Measurements from ENCODE around the gene KCNN4.

The KCNN4 gene

GRCh38 chr19:43798546-43799409 lies 18.0 kb upstream of the KCNN4 start (continued):
- TF ChIP-seq HOXA7 (CRISPR knock-in tag; IDR thresholded peaks at IDR 0.05; ENCODE audit: borderline replicate concordance): no peak
- TF ChIP-seq ZNF777 (tag by site-specific recombination; IDR thresholded peaks at IDR 0.05; ENCODE audit: borderline replicate concordance): peak; percentile 76; the same call in 1 of the 2 replicates
- peak; percentile 79; the same call in 1 of the 2 replicates for TF ChIP-seq SALL2 (tag by site-specific recombination; IDR thresholded peaks at IDR 0.05; ENCODE audit: borderline replicate concordance)
- TF ChIP-seq ZNF571 (tag by site-specific recombination; IDR thresholded peaks at IDR 0.05): no peak
- TF ChIP-seq ZNF561 (tag by site-specific recombination; IDR thresholded peaks at IDR 0.05; ENCODE audit: borderline replicate concordance): peak; percentile 96
- no peak for TF ChIP-seq HOXC10 (CRISPR knock-in tag; IDR thresholded peaks at IDR 0.05)
- TF ChIP-seq ZNF214 (tag by site-specific recombination; IDR thresholded peaks at IDR 0.05; ENCODE audit: borderline replicate concordance): no peak
- peak; percentile 58; the same call in 1 of the 2 replicates for TF ChIP-seq ZBTB20 (tag by site-specific recombination; IDR thresholded peaks at IDR 0.05)
- peak; percentile 66; the same call in 1 of the 2 replicates for TF ChIP-seq ZNF394 (tag by site-specific recombination; IDR thresholded peaks at IDR 0.05; ENCODE audit: borderline replicate concordance)
- TF ChIP-seq ZNF843 (tag by site-specific recombination; IDR thresholded peaks at IDR 0.05): peak; percentile 85
- TF ChIP-seq ZBTB1 (tag by site-specific recombination; IDR thresholded peaks at IDR 0.05): no peak; the same call in 1 of the 2 replicates
- TF ChIP-seq YY2 (tag by site-specific recombination; IDR thresholded peaks at IDR 0.05): 0 out of 2 replicates have a peak, but pooled peaks have one; percentile 52
- peak; percentile 83 for TF ChIP-seq ZNF24 (tag by site-specific recombination; IDR thresholded peaks at IDR 0.05)
- 0 out of 2 replicates have a peak, but pooled peaks have one; percentile 12 for TF ChIP-seq ZNF146 (tag by site-specific recombination; IDR thresholded peaks at IDR 0.05)
- TF ChIP-seq ZNF311 (tag by site-specific recombination; IDR thresholded peaks at IDR 0.05; ENCODE audit: borderline replicate concordance): 0 out of 2 replicates have a peak, but pooled peaks have one; percentile 11
- TF ChIP-seq ZNF549 (tag by site-specific recombination; IDR thresholded peaks at IDR 0.05): no peak
- TF ChIP-seq ZSCAN4 (tag by site-specific recombination; IDR thresholded peaks at IDR 0.05): peak; percentile 53
- no peak for TF ChIP-seq ZNF184 (tag by site-specific recombination; IDR thresholded peaks at IDR 0.05)
- TF ChIP-seq SP7 (tag by site-specific recombination; IDR thresholded peaks at IDR 0.05): peak; percentile 95
- TF ChIP-seq ZFP69B (tag by site-specific recombination; IDR thresholded peaks at IDR 0.05): peak; percentile 44
- TF ChIP-seq GLI4 (tag by site-specific recombination; IDR thresholded peaks at IDR 0.05): no peak
- peak; percentile 15; the same call in 1 of the 2 replicates for TF ChIP-seq ZNF623 (tag by site-specific recombination; IDR thresholded peaks at IDR 0.05)
- TF ChIP-seq, protein P1, sequence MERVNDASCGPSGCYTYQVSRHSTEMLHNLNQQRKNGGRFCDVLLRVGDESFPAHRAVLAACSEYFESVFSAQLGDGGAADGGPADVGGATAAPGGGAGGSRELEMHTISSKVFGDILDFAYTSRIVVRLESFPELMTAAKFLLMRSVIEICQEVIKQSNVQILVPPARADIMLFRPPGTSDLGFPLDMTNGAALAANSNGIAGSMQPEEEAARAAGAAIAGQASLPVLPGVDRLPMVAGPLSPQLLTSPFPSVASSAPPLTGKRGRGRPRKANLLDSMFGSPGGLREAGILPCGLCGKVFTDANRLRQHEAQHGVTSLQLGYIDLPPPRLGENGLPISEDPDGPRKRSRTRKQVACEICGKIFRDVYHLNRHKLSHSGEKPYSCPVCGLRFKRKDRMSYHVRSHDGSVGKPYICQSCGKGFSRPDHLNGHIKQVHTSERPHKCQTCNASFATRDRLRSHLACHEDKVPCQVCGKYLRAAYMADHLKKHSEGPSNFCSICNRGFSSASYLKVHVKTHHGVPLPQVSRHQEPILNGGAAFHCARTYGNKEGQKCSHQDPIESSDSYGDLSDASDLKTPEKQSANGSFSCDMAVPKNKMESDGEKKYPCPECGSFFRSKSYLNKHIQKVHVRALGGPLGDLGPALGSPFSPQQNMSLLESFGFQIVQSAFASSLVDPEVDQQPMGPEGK (tag by site-specific recombination; IDR thresholded peaks at IDR 0.05): peak; percentile 98
- TF ChIP-seq ZNF132 (tag by site-specific recombination; IDR thresholded peaks at IDR 0.05; ENCODE audit: borderline replicate concordance): no peak
- TF ChIP-seq ZNF2 (tag by site-specific recombination; IDR thresholded peaks at IDR 0.05): peak; percentile 97
- no peak for TF ChIP-seq BCL6B (tag by site-specific recombination; IDR thresholded peaks at IDR 0.05)
- TF ChIP-seq ZNF701 (tag by site-specific recombination; IDR thresholded peaks at IDR 0.05): peak; percentile 34; the same call in 1 of the 2 replicates
- TF ChIP-seq ZNF585B (tag by site-specific recombination; IDR thresholded peaks at IDR 0.05): no peak
- peak; percentile 95 for TF ChIP-seq KLF16 (tag by site-specific recombination; IDR thresholded peaks at IDR 0.05)
- peak; percentile 87 for TF ChIP-seq ZIC2 (tag by site-specific recombination; IDR thresholded peaks at IDR 0.05)
- TF ChIP-seq ZNF654 (tag by site-specific recombination; IDR thresholded peaks at IDR 0.05; ENCODE audit: low read depth): no peak
- TF ChIP-seq ZNF629 (tag by site-specific recombination; IDR thresholded peaks at IDR 0.05): peak; percentile 89
- no peak for TF ChIP-seq OSR2 (tag by site-specific recombination; IDR thresholded peaks at IDR 0.05)
- no peak; the same call in 1 of the 2 replicates for TF ChIP-seq ZFP41 (tag by site-specific recombination; IDR thresholded peaks at IDR 0.05; ENCODE audit: borderline replicate concordance)
- peak; percentile 98 for TF ChIP-seq ZFHX2 (tag by site-specific recombination; conservative IDR thresholded peaks at IDR 0.05)
- peak; percentile 56; the same call in 1 of the 2 replicates for TF ChIP-seq ZNF362 (tag by site-specific recombination; IDR thresholded peaks at IDR 0.05)
